Measurements from ENCODE around the gene TMEM126A. TPM values are rescaled to one million over a fixed set of nuclear protein-coding genes. Genes with fewer than 3 reads are reported as not detected.
"Not testable (repeated sequence)": the region's sequence is repeated elsewhere in the genome, so short reads cannot be mapped to it uniquely, and the experiment has no call there.

Gene TMEM126A
- total RNA-seq (2021; fragmentation: NEBNext Ultra II Directional; extraction: Animal tissue kit (Norgen Biotek cat#: 25700)) = 10 to 100 TPM; 32.0 to 52.4 (median 48.2) TPM
- long read RNA-seq, transcript TMEM126A-201 (5 exons, 739 nt) = major isoform, 20 of 27 reads
- long read RNA-seq, partial matches to known transcripts = 1 of 27 reads
- long read RNA-seq, other reads (novel, unspliced or antisense) = 3 of 27 reads

DNA sequence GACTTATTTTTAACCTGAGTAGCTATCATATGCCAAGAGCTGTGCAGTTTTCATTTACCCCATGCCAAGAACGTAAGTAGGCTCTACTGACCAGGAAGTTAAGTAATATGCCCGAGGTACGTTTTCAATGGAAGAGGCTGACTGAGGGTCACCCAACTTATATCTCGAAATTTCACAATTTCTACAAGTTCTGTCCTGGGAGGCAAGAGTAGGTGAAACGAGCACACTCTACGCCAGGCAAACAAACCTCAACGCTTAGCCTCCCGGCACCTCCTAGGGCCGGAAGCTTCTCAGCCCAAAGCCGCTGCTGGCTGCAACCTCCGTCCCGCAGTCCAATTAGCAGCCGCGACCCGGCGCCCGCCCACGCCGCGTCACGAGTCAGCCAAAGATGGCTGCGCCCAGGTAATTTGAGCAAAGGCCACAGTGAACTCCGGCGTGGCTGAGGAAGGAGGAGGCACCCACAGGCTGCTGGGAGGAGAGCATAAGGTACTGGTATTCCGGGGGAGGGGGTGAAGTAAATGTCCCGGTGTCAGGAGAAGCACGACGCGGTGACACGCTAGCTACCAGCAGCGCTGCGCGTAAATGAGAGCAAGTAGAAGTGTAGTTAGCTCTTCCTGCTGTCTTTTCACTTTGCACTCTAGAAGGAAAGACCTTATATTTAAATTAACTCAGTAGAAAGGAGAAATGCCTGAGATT is at the start of gene TMEM126A:
TMEM126A (plus strand) TSS at position 364 of the 696 bp plus-strand sequence. CDS start 2,289 bp downstream, outside the sequence.
- no peaks in the 10 kb centered on the region; the same call in 1 of the 2 replicates for H3K27me3 Mint-ChIP-seq (ENCODE audit: insufficient read depth)
- DNase-seq = peak; percentile 73
- no peaks in the 10 kb centered on the region; the same call in 1 of the 2 replicates for H3K9me3 Mint-ChIP-seq
- peaks cover 8% of the 10 kb centered on the region; the same call in 1 of the 2 replicates for H3K36me3 Mint-ChIP-seq (ENCODE audit: low read depth)
- H3K27ac Mint-ChIP-seq = peak within 1 kb of the TSS; percentile 94
- peaks cover 27% of the 10 kb centered on the region for H3K4me1 Mint-ChIP-seq (ENCODE audit: low read depth)
- peak within 1 kb of the TSS; percentile 96 for H3K4me3 Mint-ChIP-seq
- TF ChIP-seq, protein P1, sequence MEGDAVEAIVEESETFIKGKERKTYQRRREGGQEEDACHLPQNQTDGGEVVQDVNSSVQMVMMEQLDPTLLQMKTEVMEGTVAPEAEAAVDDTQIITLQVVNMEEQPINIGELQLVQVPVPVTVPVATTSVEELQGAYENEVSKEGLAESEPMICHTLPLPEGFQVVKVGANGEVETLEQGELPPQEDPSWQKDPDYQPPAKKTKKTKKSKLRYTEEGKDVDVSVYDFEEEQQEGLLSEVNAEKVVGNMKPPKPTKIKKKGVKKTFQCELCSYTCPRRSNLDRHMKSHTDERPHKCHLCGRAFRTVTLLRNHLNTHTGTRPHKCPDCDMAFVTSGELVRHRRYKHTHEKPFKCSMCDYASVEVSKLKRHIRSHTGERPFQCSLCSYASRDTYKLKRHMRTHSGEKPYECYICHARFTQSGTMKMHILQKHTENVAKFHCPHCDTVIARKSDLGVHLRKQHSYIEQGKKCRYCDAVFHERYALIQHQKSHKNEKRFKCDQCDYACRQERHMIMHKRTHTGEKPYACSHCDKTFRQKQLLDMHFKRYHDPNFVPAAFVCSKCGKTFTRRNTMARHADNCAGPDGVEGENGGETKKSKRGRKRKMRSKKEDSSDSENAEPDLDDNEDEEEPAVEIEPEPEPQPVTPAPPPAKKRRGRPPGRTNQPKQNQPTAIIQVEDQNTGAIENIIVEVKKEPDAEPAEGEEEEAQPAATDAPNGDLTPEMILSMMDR (IDR thresholded peaks at IDR 0.05) = no peak

DNA sequence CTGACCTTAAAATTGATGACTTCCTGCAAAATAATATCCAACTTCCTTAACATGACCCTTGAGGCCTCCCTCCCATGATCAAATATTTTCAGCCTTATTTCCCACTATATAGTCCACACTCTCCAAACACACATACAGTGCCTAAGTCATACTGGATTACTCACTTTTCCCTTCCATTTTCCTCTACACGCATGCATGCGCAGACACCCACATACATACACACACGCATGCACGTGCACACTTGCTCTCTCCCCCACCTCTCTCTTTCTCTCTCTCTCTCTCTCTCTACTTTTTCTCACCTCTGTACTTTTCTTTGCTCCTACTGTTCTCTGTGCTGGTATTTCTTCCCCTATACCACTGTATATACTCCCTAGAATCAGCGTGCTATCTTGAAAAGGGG is 48.7 kb upstream of the TMEM126A start:
- no peaks in the 10 kb centered on the region for H3K4me1 Mint-ChIP-seq (ENCODE audit: low read depth)
- TF ChIP-seq, protein P1 (IDR thresholded peaks at IDR 0.05) = no peak
- no peaks in the 10 kb centered on the region for H3K9me3 Mint-ChIP-seq
- H3K27ac Mint-ChIP-seq = no peak overlapping the region
- no peak for DNase-seq
- peaks cover 1% of the 10 kb centered on the region for H3K27me3 Mint-ChIP-seq (ENCODE audit: insufficient read depth)
- H3K4me3 Mint-ChIP-seq = no peak overlapping the region
- H3K36me3 Mint-ChIP-seq (ENCODE audit: low read depth) = no peaks in the 10 kb centered on the region

DNA sequence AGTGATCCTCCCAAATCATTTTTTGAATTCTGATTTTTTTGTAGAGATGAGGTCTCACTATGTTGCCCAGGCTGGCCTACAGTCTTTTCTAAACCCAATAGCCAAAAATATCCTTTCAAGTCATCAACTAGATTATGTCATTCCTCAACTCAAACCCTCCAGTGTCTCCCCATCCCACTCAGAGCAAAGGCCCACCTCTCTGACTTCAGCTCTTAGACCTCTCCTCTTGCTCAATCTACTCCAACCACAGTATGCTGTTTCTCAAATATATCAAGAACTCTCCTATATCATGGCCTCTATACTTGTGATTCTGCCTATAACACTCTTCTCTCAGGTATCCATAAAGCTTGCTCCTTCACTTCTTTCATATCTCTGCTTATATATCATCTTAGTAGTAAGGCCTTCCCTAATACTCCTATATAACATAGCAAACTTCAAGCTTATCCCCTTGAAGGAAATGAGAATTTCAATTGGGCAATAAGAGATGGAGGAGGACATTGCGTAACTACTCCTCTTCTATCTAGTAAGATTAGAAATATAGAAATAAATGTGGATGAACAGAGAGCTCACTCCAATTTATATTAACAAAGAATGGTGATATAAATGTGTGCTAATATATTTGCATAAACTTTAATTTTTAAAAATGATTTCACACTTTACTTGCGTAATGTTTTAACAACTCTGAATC is 45.1 kb upstream of the TMEM126A start:
- TF ChIP-seq, protein P1 (IDR thresholded peaks at IDR 0.05) = no peak
- H3K27ac Mint-ChIP-seq = no peak overlapping the region
- no peaks in the 10 kb centered on the region for H3K4me1 Mint-ChIP-seq (ENCODE audit: low read depth)
- peaks cover 5% of the 10 kb centered on the region for H3K9me3 Mint-ChIP-seq
- no peak for DNase-seq
- peaks cover 3% of the 10 kb centered on the region for H3K27me3 Mint-ChIP-seq (ENCODE audit: insufficient read depth)
- no peaks in the 10 kb centered on the region for H3K36me3 Mint-ChIP-seq (ENCODE audit: low read depth)
- H3K4me3 Mint-ChIP-seq = no peak overlapping the region

DNA sequence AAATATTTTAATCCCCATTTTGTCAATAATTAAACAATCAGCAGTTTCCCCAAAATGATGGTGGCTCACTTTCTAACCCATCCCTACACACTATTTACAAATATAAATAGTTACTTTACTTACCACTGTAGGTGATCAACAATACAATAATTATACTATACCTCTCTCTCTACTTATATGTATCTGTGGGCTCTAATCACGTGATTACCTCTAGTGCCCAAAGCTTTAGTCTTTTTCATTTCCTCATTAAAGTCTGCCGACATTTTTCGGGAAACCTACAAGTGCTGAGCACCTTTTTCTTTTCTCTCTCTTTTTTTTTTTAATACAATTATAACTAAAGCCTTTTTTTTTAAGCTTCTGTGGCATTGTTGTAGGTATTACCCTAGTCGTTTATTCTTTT is 44.5 kb upstream of the TMEM126A start:
- TF ChIP-seq, protein P1 (IDR thresholded peaks at IDR 0.05) = no peak
- H3K4me1 Mint-ChIP-seq (ENCODE audit: low read depth) = no peaks in the 10 kb centered on the region
- no peaks in the 10 kb centered on the region for H3K36me3 Mint-ChIP-seq (ENCODE audit: low read depth)
- H3K27ac Mint-ChIP-seq = no peak overlapping the region
- DNase-seq = no peak
- H3K9me3 Mint-ChIP-seq = peaks cover 5% of the 10 kb centered on the region
- H3K27me3 Mint-ChIP-seq (ENCODE audit: insufficient read depth) = peaks cover 3% of the 10 kb centered on the region
- H3K4me3 Mint-ChIP-seq = no peak overlapping the region

DNA sequence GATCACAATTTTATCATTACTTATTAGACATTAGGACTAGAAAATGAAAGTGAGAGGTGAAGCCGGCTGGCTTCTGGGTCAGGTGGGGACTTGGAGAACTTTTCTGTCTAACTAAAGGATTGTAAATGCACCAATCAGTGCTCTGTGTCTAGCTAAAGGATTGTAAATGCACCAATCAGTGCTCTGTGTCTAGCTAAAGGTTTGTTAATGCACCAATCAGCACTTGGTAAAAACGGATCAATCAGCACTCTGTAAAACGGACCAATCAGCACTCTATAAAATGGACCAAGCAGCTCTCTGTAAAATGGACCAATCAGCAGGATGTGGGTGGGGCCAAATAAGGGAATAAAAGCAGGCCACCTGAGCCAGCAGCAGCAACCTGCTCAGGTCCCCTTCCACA is 41.5 kb upstream of the TMEM126A start:
- not testable (repeated sequence) for H3K9me3 Mint-ChIP-seq; H3K27me3 Mint-ChIP-seq (ENCODE audit: insufficient read depth); H3K4me1 Mint-ChIP-seq (ENCODE audit: low read depth); H3K4me3 Mint-ChIP-seq; H3K36me3 Mint-ChIP-seq (ENCODE audit: low read depth); DNase-seq; H3K27ac Mint-ChIP-seq

DNA sequence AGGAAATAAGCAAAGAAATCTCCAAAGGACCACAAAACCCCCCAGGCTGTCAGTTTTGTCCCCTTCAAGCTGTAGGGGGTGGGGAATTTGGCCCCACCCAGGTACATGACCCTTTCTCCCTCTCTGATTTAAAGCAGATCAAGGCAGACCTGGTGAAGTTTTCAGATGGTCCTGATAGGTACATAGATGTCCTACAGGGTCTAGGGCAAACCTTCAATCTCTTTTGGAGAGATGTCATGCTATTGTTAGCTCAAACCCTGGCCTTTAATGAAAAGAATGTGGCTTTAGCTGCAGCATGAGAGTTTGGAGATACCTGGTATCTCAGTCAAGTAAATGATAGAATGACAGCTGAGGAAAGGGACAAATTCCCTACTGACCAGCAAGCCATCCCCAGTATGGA is 39.1 kb upstream of the TMEM126A start:
- not testable (repeated sequence) for H3K9me3 Mint-ChIP-seq; H3K36me3 Mint-ChIP-seq (ENCODE audit: low read depth); H3K4me1 Mint-ChIP-seq (ENCODE audit: low read depth); H3K27ac Mint-ChIP-seq; H3K4me3 Mint-ChIP-seq; DNase-seq
- H3K27me3 Mint-ChIP-seq (ENCODE audit: insufficient read depth) = peaks cover 12% of the 10 kb centered on the region

DNA sequence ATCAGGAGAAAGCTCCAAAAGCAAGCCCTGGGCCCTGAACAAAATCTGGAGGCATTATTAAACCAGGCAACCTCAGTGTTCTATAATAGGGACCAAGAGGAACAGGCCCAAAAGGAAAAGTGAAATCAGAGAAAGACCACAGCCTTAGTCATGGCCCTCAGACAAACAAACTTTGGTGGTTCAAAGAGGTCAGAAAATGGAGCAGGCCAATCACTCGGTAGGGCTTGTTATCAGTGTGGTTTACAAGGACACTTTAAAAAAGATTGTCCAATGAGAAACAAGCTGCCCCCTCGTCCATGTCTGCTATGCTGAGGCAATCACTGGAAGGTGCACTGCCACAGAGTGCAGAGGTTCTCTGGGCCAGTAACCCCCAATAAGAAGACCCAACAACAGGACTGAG is 38.5 kb upstream of the TMEM126A start:
- not testable (repeated sequence) for H3K4me3 Mint-ChIP-seq; H3K27ac Mint-ChIP-seq; H3K9me3 Mint-ChIP-seq; DNase-seq; H3K4me1 Mint-ChIP-seq (ENCODE audit: low read depth); H3K36me3 Mint-ChIP-seq (ENCODE audit: low read depth)
- H3K27me3 Mint-ChIP-seq (ENCODE audit: insufficient read depth) = peaks cover 15% of the 10 kb centered on the region

DNA sequence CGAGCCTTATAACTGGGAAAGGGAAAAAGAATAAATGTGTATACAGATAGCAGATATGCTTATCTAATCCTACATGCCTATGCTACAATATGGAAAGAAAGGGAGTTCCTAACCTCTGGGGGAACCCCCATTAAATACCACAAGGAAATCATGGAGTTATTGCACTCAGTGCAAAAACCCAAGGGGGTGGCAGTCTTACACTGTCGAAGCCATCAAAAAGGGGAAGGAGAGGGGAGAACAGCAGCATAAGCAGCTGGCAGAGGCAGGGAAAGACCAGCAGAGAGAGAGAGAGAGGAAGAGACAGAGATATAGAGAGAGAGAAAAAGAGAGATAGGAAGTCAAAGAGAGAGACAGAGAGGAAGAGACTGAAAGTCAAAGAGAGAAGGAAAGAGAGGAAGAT is 36.1 kb upstream of the TMEM126A start:
- H3K27me3 Mint-ChIP-seq (ENCODE audit: insufficient read depth) = peaks cover 14% of the 10 kb centered on the region
- H3K27ac Mint-ChIP-seq; H3K36me3 Mint-ChIP-seq (ENCODE audit: low read depth); H3K4me3 Mint-ChIP-seq; H3K4me1 Mint-ChIP-seq (ENCODE audit: low read depth); DNase-seq; H3K9me3 Mint-ChIP-seq: not testable (repeated sequence)

All from HFFc6 (cell line).